Activated B cell treated with CpG ODN at 0.5 μM for 24 hours (primary cell): Measurements from ENCODE around the gene SLC3A2. TPM values are rescaled to one million over a fixed set of nuclear protein-coding genes. Genes with fewer than 3 reads are reported as not detected.

Source experiments
- ATAC-seq: fragments of 200-7000 bp; cut with Tn5 transposase; one replicate; pipeline ENCODE4 v1.10.0; 2021; ENCODE audit warnings: low read depth, mild to moderate bottlenecking, moderate library complexity
- CTCF ChIA-PET: fragments of 350-600 bp; sonication (Branson Sonifier 250); formaldehyde crosslinking; loops from one replicate; lab custom pipeline; 2021; ENCODE audit warnings: antibody characterized with exemption; lab: Charles Lee
- POLR2A ChIA-PET: fragments of 350-600 bp; sonication (Branson Sonifier 250); formaldehyde crosslinking; loops from one replicate; lab custom pipeline; 2021; ENCODE audit warnings: antibody characterized with exemption; lab: Charles Lee
- DNase-seq: peaks from one replicate; pipeline ENCODE4 v3.0.0; 2022
- H3K27ac Mint-ChIP-seq: one replicate; pipeline ENCODE4 v1.8.0; 2020; ENCODE audit warnings: mixed read lengths
- H3K27me3 Mint-ChIP-seq: one replicate; pipeline ENCODE4 v1.8.0; 2021; ENCODE audit warnings: mixed read lengths
- H3K36me3 Mint-ChIP-seq: one replicate; pipeline ENCODE4 v1.8.0; 2021; ENCODE audit warnings: low read depth, mixed read lengths
- H3K4me1 Mint-ChIP-seq: one replicate; pipeline ENCODE4 v1.8.0; 2021; ENCODE audit warnings: mixed read lengths
- H3K4me3 Mint-ChIP-seq: one replicate; pipeline ENCODE4 v1.8.0; 2020; ENCODE audit warnings: mild to moderate bottlenecking, mixed read lengths
- H3K9me3 Mint-ChIP-seq: one replicate; pipeline ENCODE4 v1.8.0; 2020; ENCODE audit warnings: mixed read lengths
- intact Hi-C: fragments of 100-400 bp; cut with micrococcal nuclease; formaldehyde crosslinking; loops from one replicate; pipeline ENCODE4 v1.15.1; 2024
- total RNA-seq: library from RNA; stranded (reverse); gene quantifications from 2 replicates; pipeline ENCODE4 v1.2.3, GENCODE V29; 2022
- TF ChIP-seq, protein P1 (sequence below): fragments of 200-600 bp; IDR thresholded peaks from one replicate; pipeline ENCODE4 v1.8.0; 2022; ENCODE audit warnings: antibody characterized with exemption, mild to moderate bottlenecking

SLC3A2 gene
- total RNA-seq, 1 donor from 2014 or later, result 274 TPM

DNA sequence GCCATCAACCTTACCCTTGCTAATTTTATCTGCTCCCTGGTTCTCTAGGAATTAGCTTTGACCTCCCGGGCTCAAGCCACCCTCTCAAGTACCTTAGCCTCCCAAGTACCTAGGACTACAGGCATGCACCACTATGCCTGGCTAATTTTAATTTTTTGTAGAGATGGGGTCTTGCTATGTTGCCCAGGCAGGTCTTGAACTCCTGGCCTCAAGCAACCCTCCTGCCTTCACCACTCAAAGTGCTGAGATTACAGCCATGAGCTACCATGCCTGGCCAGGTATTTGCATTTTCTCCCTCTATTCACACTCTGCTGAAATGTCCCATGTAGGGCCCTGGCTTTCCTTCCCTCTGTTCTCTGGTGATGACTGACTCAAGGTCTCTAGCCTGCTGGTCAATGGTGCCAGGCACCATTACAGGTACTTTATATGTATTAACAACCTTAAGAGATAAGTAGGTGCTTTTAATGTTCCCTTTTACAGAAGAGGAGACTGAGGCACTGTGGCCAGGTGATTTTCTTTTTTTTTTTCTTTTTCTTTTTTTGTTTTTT is 32.9 kb upstream of the SLC3A2 start:
- ChIA-PET POLR2A (interaction anchor here (0.7 to 10.5 kb wide), 4 partner anchors 4 to 226 kb away, joined by 3 to 597 read pairs (median 300); partner anchors contain the start of genes B3GAT3 and WDR74), CTCF (no interaction called here)
- intact Hi-C loops, result no loop called here
- ATAC-seq, result no peak
- DNase-seq, result no peak
- TF ChIP-seq, protein P1, sequence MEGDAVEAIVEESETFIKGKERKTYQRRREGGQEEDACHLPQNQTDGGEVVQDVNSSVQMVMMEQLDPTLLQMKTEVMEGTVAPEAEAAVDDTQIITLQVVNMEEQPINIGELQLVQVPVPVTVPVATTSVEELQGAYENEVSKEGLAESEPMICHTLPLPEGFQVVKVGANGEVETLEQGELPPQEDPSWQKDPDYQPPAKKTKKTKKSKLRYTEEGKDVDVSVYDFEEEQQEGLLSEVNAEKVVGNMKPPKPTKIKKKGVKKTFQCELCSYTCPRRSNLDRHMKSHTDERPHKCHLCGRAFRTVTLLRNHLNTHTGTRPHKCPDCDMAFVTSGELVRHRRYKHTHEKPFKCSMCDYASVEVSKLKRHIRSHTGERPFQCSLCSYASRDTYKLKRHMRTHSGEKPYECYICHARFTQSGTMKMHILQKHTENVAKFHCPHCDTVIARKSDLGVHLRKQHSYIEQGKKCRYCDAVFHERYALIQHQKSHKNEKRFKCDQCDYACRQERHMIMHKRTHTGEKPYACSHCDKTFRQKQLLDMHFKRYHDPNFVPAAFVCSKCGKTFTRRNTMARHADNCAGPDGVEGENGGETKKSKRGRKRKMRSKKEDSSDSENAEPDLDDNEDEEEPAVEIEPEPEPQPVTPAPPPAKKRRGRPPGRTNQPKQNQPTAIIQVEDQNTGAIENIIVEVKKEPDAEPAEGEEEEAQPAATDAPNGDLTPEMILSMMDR, result no peak
- H3K4me3 Mint-ChIP-seq, result no peak overlapping the region
- no peaks in the 10 kb centered on the region for H3K27me3 Mint-ChIP-seq
- H3K27ac Mint-ChIP-seq, result no peak overlapping the region
- peaks cover 26% of the 10 kb centered on the region for H3K4me1 Mint-ChIP-seq
- no peaks in the 10 kb centered on the region for H3K9me3 Mint-ChIP-seq
- H3K36me3 Mint-ChIP-seq, result peaks cover 19% of the 10 kb centered on the region

DNA sequence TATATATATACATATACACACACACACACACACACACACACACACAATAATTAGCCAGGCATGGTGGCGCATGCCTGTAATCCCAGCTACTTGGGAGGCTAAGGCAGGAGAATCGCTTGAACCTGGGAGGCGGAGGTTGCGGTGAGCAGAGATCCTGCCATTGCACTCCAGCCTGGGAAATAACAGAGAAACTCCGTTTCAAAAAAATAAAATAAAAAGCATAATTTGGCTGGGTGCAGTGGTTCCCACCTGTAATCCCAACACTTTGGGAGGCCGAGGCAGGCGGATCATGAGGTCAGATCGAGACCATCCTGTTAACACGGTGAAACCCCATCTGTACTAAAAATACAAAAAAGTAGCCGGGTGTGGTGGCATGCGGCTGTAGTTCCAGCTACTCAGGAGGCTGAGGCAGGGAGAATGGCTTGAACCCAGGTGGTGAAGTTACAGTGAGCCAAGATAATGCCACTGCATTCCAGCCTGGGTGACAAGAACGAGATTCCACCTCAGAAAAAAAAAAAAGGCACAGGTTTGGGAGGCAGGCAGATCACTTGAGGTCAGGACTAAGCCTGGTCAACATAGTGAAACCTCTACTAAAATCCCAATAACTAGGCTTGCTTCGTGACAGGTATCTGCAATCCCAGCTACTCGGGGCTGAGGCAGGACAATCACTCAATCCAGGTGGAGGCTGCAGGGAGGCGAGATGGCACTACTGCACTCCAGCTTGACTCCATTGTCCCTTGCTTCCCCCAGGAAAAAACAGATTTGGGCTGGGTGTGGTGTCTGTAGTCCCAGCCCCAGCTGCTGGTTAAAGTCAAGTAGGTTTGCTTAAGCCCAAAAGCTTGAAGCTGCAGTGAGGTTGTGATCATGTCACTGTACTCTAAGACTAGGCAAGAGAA is 29.5 kb upstream of the SLC3A2 start:
- Mint-ChIP-seq H3K4me1 (peaks cover 54% of the 10 kb centered on the region), H3K9me3 (no peaks in the 10 kb centered on the region), H3K27ac (peak overlapping the region; percentile 68), H3K27me3 (no peaks in the 10 kb centered on the region), H3K4me3 (peak overlapping the region; percentile 25), H3K36me3 (peaks cover 52% of the 10 kb centered on the region)
- ChIA-PET CTCF (interaction anchor here (0.9 to 1.4 kb wide), 4 partner anchors 9 to 65 kb away, joined by 3 to 4 read pairs (median 4); partner anchors contain the start of gene SLC3A2), POLR2A (interaction anchor here (0.6 to 10.5 kb wide), 18 partner anchors 8 to 1363 kb away, joined by 3 to 597 read pairs (median 4); partner anchors contain the start of genes HNRNPUL2, SLC3A2, STX5 and TEX54)
- ATAC-seq (no peak), DNase-seq (no peak)
- TF ChIP-seq, protein P1, result no peak
- intact Hi-C loops, result no loop called here

DNA sequence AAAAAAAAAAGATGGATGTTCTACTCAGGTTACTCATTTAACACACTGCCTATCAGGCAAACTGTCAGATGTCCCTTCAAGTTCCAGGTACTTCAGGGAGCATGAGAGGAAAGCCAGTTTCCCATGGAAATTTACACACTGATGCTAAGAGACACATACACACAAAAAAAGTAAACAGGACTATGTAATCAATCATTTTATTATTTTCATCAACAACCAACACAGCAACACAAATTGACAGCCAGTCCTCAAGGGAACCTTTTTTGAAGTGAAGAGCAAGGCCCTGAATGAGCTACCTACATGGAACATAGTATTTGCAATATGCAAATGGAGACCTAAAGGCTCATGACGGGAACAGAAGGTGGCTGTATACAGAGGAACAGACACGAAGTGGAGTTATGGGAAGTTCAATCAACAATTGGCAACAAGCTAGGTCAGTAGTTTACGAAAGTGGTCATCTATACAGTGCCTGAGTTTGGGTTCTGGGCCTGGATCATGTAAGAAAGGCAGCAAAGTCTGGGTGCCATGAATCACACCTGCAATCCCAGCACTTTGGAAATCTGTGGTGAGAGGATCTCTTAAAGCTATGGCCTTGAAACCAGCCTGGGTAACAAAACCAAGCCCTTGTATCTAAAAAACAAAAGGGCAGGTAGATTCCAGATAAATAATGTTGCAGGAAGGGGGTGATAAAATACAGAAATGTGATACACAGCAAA is 28.7 kb upstream of the SLC3A2 start:
- TF ChIP-seq, protein P1, result no peak
- peaks cover 58% of the 10 kb centered on the region for H3K4me1 Mint-ChIP-seq
- ATAC-seq, result no peak
- peaks cover 52% of the 10 kb centered on the region for H3K36me3 Mint-ChIP-seq
- ChIA-PET CTCF (interaction anchor here (1.0 to 1.4 kb wide), 3 partner anchors 9 to 66 kb away, joined by 3 read pairs; no protein-coding TSS in a partner anchor), POLR2A (interaction anchor here (0.6 to 10.5 kb wide), 14 partner anchors 9 to 1037 kb away, joined by 3 to 597 read pairs (median 4); partner anchors contain the start of genes HNRNPUL2, POLR2G, SLC3A2 and STX5)
- H3K9me3 Mint-ChIP-seq, result no peaks in the 10 kb centered on the region
- no peak for DNase-seq
- peak overlapping the region; percentile 68 for H3K27ac Mint-ChIP-seq
- H3K4me3 Mint-ChIP-seq, result peak overlapping the region; percentile 42
- H3K27me3 Mint-ChIP-seq, result no peaks in the 10 kb centered on the region
- intact Hi-C loops, result no loop called here

DNA sequence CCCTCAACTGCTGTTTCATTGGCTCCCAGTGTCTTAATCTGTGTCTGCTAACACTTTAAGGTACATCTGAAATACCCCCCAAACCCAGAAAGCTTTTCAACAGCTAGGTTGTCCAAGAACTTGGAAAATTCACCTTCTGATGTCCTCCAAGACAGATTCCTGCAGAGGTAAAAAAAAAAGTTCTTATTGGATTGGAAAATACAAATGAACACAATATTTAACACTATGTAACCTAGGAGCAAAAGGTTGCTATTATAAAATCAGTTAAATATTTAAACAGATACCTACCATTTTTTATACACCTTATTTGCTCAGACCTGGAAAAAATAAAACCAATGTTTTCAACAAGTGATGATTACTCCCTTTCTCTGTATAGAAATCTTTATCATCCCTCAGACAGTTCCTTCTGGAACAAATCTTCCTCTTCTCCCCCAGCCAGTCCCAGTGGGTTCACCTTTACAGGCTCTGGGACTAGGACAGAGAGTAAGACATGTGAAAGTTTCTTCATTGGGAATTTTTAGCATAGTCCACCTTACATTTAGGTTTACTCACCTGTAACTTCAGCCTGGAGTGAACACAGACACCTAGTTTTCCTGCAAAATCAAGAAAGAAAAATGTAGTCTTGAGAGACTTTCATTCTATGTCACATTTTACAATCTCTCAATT is 28.0 kb upstream of the SLC3A2 start:
- peaks cover 52% of the 10 kb centered on the region for H3K36me3 Mint-ChIP-seq
- ChIA-PET CTCF (interaction anchor here (1.2 to 1.4 kb wide), 2 partner anchors 11 to 66 kb away, joined by 3 read pairs; no protein-coding TSS in a partner anchor), POLR2A (interaction anchor here (0.6 to 10.5 kb wide), 11 partner anchors 9 to 143 kb away, joined by 3 to 597 read pairs (median 10); partner anchors contain the start of genes HNRNPUL2, POLR2G, SLC3A2 and STX5)
- H3K27me3 Mint-ChIP-seq, result no peaks in the 10 kb centered on the region
- H3K27ac Mint-ChIP-seq, result peak overlapping the region; percentile 74
- H3K4me3 Mint-ChIP-seq, result peak overlapping the region; percentile 99
- no peaks in the 10 kb centered on the region for H3K9me3 Mint-ChIP-seq
- DNase-seq (no peak), ATAC-seq (no peak)
- peaks cover 64% of the 10 kb centered on the region for H3K4me1 Mint-ChIP-seq
- intact Hi-C loops, result no loop called here
- TF ChIP-seq, protein P1, result no peak
